Osteoblast (primary cell): Measurements from ENCODE around the gene OR2W3. TPM values are rescaled to one million over a fixed set of nuclear protein-coding genes. Genes with fewer than 3 reads are reported as not detected.

Experiments used
- DNase-seq: peaks from one replicate; pipeline ENCODE4 v3.0.0; 2011; ENCODE audit warnings: low spot score, mixed read lengths; ENCODE audit not compliant: insufficient read length; ENCODE audit errors: missing footprints
- H2AFZ ChIP-seq: 2 replicates; pipeline ENCODE4 v1.6.0; 2011; ENCODE audit warnings: mild to moderate bottlenecking, low read length
- H3K27ac ChIP-seq: 2 replicates; pipeline ENCODE4 v1.5.1; 2011; ENCODE audit warnings: mild to moderate bottlenecking, low read depth, low read length, moderate library complexity
- H3K27me3 ChIP-seq: 2 replicates; pipeline ENCODE4 v1.6.0; 2012; ENCODE audit warnings: mild to moderate bottlenecking, control low read depth, inconsistent platforms, low read length, moderate library complexity; ENCODE audit not compliant: insufficient read depth
- H3K36me3 ChIP-seq: 2 replicates; pipeline ENCODE4 v1.5.1; 2011; ENCODE audit warnings: mild to moderate bottlenecking, low read length, control low read depth, moderate library complexity; ENCODE audit not compliant: insufficient read depth
- H3K4me1 ChIP-seq: 2 replicates; pipeline ENCODE4 v1.5.1; 2011; ENCODE audit warnings: mild to moderate bottlenecking, low read length, control low read depth, moderate library complexity; ENCODE audit not compliant: insufficient read depth
- H3K4me2 ChIP-seq: 2 replicates; pipeline ENCODE4 v1.6.0; 2011; ENCODE audit warnings: mild to moderate bottlenecking, low read length; ENCODE audit not compliant: insufficient read depth
- H3K4me3 ChIP-seq: fragments of 200-600 bp; sonication (generic); 3 replicates; pipeline ENCODE4 v1.5.1; 2012; ENCODE audit warnings: mild to moderate bottlenecking, low read length, inconsistent platforms; ENCODE audit not compliant: insufficient read depth
- H3K79me2 ChIP-seq: 2 replicates; pipeline ENCODE4 v1.6.0; 2012; ENCODE audit warnings: mild to moderate bottlenecking, low read length, control low read depth, inconsistent platforms; ENCODE audit not compliant: insufficient read depth
- H3K9me3 ChIP-seq: 2 replicates; pipeline ENCODE4 v1.5.1; 2011; ENCODE audit warnings: low read depth, low read length, control low read depth
- H4K20me1 ChIP-seq: 2 replicates; pipeline ENCODE4 v1.6.0; 2012; ENCODE audit warnings: mild to moderate bottlenecking, low read length, control low read depth; ENCODE audit not compliant: insufficient read depth
- CTCF ChIP-seq: IDR thresholded peaks from 2 replicates; pipeline ENCODE4 v1.5.1; 2011; ENCODE audit warnings: mild to moderate bottlenecking, low read depth, low read length, moderate library complexity; ENCODE audit errors: extremely low read depth
- total RNA-seq: library from RNA; depleted of rRNA; stranded (reverse); fragments of >200 nt; gene quantifications from 2 replicates; pipeline ENCODE4 v1.2.3, GENCODE V29; 2012

Gene OR2W3
- total RNA-seq, 1 donor, result 1.1 TPM

- Histone ChIP-seq H4K20me1 (no peaks in the 10 kb centered on the region), H3K27me3 (no peaks in the 10 kb centered on the region), H3K4me3 (no peak within 1 kb of the TSS), H3K27ac (no peak within 1 kb of the TSS), H2AFZ (no peak within 1 kb of the TSS), H3K9me3 (no peaks in the 10 kb centered on the region), H3K36me3 (no peaks in the 10 kb centered on the region), H3K4me1 (no peaks in the 10 kb centered on the region), H3K4me2 (no peak within 1 kb of the TSS), H3K79me2 (no peaks in the 10 kb centered on the region)
- no peak for TF ChIP-seq CTCF
- no peak for DNase-seq
Observed at GRCh38 chr1:247924868-247925267, 29.5 kb downstream of the OR2W3 start, which contains the start of gene OR2AJ1. TSS of gene OR2AJ1 (plus strand) at chr1:247924889. CDS start at chr1:247933769, 8,880 bp downstream.

GRCh38 chr1:247933989-247934388 lies 38.6 kb downstream of the OR2W3 start:
- H3K9me3 ChIP-seq, result no peaks in the 10 kb centered on the region
- H3K36me3 ChIP-seq, result no peaks in the 10 kb centered on the region
- no peaks in the 10 kb centered on the region for H3K4me1 ChIP-seq
- H2AFZ ChIP-seq, result no peak overlapping the region
- no peak overlapping the region for H3K27ac ChIP-seq
- no peaks in the 10 kb centered on the region for H3K79me2 ChIP-seq
- no peaks in the 10 kb centered on the region for H3K27me3 ChIP-seq
- no peak overlapping the region for H3K4me3 ChIP-seq
- TF ChIP-seq CTCF, result no peak
- no peak overlapping the region for H3K4me2 ChIP-seq
- no peaks in the 10 kb centered on the region for H4K20me1 ChIP-seq
- DNase-seq, result no peak

GRCh38 chr1:247935781-247936180 lies 40.4 kb downstream of the OR2W3 start:
- H3K36me3 ChIP-seq, result no peaks in the 10 kb centered on the region
- DNase-seq, result no peak
- no peak overlapping the region for H3K4me3 ChIP-seq
- no peak for TF ChIP-seq CTCF
- H3K4me2 ChIP-seq, result no peak overlapping the region
- no peak overlapping the region for H2AFZ ChIP-seq
- no peaks in the 10 kb centered on the region for H3K9me3 ChIP-seq
- no peaks in the 10 kb centered on the region for H4K20me1 ChIP-seq
- no peak overlapping the region for H3K27ac ChIP-seq
- H3K27me3 ChIP-seq, result no peaks in the 10 kb centered on the region
- H3K79me2 ChIP-seq, result no peaks in the 10 kb centered on the region
- H3K4me1 ChIP-seq, result no peaks in the 10 kb centered on the region

GRCh38 chr1:247936415-247936814 lies 41.0 kb downstream of the OR2W3 start:
- no peak for TF ChIP-seq CTCF
- no peak for DNase-seq

More at GRCh38 chr1:247936415-247936814, 41.0 kb downstream of the OR2W3 start:
- Histone ChIP-seq H3K4me2 (no peak overlapping the region), H3K9me3 (no peaks in the 10 kb centered on the region), H3K79me2 (no peaks in the 10 kb centered on the region), H4K20me1 (no peaks in the 10 kb centered on the region), H2AFZ (no peak overlapping the region), H3K4me3 (no peak overlapping the region), H3K4me1 (no peaks in the 10 kb centered on the region), H3K27ac (no peak overlapping the region), H3K27me3 (no peaks in the 10 kb centered on the region), H3K36me3 (no peaks in the 10 kb centered on the region)
